Esophagus muscularis mucosa (tissue), 4 donors: ENCODE measurements around the gene HOMER3. TPM values are rescaled to one million over a fixed set of nuclear protein-coding genes. Genes with fewer than 3 reads are reported as not detected.

Experiments used
- DNase-seq: peaks from one replicate; pipeline ENCODE4 v3.0.0-alpha.2; 2017; ENCODE audit errors: extremely low spot score
- H3K27ac ChIP-seq, 4 donors: fragments of 200-600 bp; sonication (generic); replicated peaks in 1 of 4; 1 replicate in 3 of 4; 2 replicates in 1 of 4; pipeline ENCODE4 v1.5.1; 2016 to 2019; ENCODE audit warnings: mild to moderate bottlenecking in 1 of 4
- H3K27me3 ChIP-seq, 4 donors: fragments of 200-600 bp; sonication (generic); one replicate each; pipeline versions ENCODE4 v1.5.1 to v1.6.0; 2016 to 2019
- H3K36me3 ChIP-seq, 4 donors: fragments of 200-600 bp; sonication (generic); one replicate each; pipeline ENCODE4 v1.5.1; 2016 to 2019
- H3K4me1 ChIP-seq, 4 donors: fragments of 200-600 bp; sonication (generic); one replicate each; pipeline ENCODE4 v1.5.1; 2016 to 2019
- H3K4me3 ChIP-seq, 4 donors: fragments of 200-600 bp; sonication (generic); 1 replicate in 2 of 4; 2 replicates in 2 of 4; pipeline ENCODE4 v1.5.1; 2016 to 2019; ENCODE audit warnings: mild to moderate bottlenecking in 4 of 4, moderate library complexity in 1 of 4
- H3K9me3 ChIP-seq, 4 donors: fragments of 200-600 bp; sonication (generic); 1 replicate in 3 of 4; 2 replicates in 1 of 4; pipeline ENCODE4 v1.5.1; 2016 to 2019
- EP300 ChIP-seq: sonication (generic); formaldehyde crosslinking; IDR thresholded peaks from one replicate; pipeline ENCODE4 v1.6.1; 2017; ENCODE audit warnings: antibody characterized with exemption
- POLR2A ChIP-seq: fragments of 450-650 bp; IDR thresholded peaks from one replicate; pipeline ENCODE4 v1.6.1; 2017; ENCODE audit warnings: antibody characterized with exemption, moderate library complexity, mild to moderate bottlenecking, low read depth
- POLR2AphosphoS5 ChIP-seq, 2 donors: sonication (generic); formaldehyde crosslinking; IDR thresholded peaks; one replicate each; pipeline ENCODE4 v1.6.1; 2017; ENCODE audit warnings: antibody characterized with exemption in 2 of 2
- WGBS: methylation state at CpG from one replicate; pipeline ENCODE4 v1.1.5; 2018; 5-methylcytosine and 5-hydroxymethylcytosine counted together
- intact Hi-C: fragments of 100-400 bp; cut with DNase I; formaldehyde crosslinking; loops from one replicate; pipeline ENCODE4 v1.15.1; 2023
- total RNA-seq, 4 donors: library from RNA; depleted of rRNA; stranded (reverse); fragments of >200 nt; gene quantifications; one replicate each; pipeline versions ENCODE4 v1.1.0 to v1.2.1, GENCODE V29; 2016
- TF ChIP-seq, protein P1 (sequence below), 3 experiments: fragments of 200-600 bp in 2 of 3; fragments of 450-650 bp in 1 of 3; sonication (generic) in 2 of 3; IDR thresholded peaks; one replicate each; pipeline ENCODE4 v1.5.1; 2017 to 2019; ENCODE audit warnings: antibody characterized with exemption in 3 of 3, mild to moderate bottlenecking in 2 of 3, moderate library complexity in 1 of 3

Gene HOMER3
- total RNA-seq, 4 donors from 2014 or later: 26.7 to 47.8 (median 39.1) TPM

- Histone ChIP-seq H3K27ac (no peak overlapping the region), H3K4me1 (no peaks in the 10 kb centered on the region), H3K27me3 (peaks cover 0 to 11% (median 0%) of the 10 kb centered on the region in 4 donors), H3K36me3 (no peaks in the 10 kb centered on the region), H3K9me3 (no peaks in the 10 kb centered on the region), H3K4me3 (no peak overlapping the region)
- intact Hi-C loops: no loop called here
- 89% methylated on average over 6 of the region's 7 CpGs for WGBS
- TF ChIP-seq, protein P1, sequence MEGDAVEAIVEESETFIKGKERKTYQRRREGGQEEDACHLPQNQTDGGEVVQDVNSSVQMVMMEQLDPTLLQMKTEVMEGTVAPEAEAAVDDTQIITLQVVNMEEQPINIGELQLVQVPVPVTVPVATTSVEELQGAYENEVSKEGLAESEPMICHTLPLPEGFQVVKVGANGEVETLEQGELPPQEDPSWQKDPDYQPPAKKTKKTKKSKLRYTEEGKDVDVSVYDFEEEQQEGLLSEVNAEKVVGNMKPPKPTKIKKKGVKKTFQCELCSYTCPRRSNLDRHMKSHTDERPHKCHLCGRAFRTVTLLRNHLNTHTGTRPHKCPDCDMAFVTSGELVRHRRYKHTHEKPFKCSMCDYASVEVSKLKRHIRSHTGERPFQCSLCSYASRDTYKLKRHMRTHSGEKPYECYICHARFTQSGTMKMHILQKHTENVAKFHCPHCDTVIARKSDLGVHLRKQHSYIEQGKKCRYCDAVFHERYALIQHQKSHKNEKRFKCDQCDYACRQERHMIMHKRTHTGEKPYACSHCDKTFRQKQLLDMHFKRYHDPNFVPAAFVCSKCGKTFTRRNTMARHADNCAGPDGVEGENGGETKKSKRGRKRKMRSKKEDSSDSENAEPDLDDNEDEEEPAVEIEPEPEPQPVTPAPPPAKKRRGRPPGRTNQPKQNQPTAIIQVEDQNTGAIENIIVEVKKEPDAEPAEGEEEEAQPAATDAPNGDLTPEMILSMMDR (IDR thresholded peaks at IDR 0.05): no peak
- TF ChIP-seq EP300 (no peak), POLR2AphosphoS5 (IDR thresholded peaks at IDR 0.05) (no peak), POLR2A (no peak)
- DNase-seq: no peak
Observed at GRCh38 chr19:18951721-18952281, 10.8 kb upstream of the HOMER3 start.

GRCh38 chr19:18949858-18950257 lies 8.8 kb upstream of the HOMER3 start:
- 90% methylated on average over 1 of the region's 3 CpGs for WGBS
- peaks cover 0 to 3% (median 0%) of the 10 kb centered on the region in 4 donors for H3K27me3 ChIP-seq
- no peaks in the 10 kb centered on the region for H3K36me3 ChIP-seq
- H3K4me1 ChIP-seq: no peaks in the 10 kb centered on the region
- H3K4me3 ChIP-seq: no peak overlapping the region
- H3K9me3 ChIP-seq: no peaks in the 10 kb centered on the region
- TF ChIP-seq EP300 (no peak), POLR2AphosphoS5 (IDR thresholded peaks at IDR 0.05) (no peak)
- H3K27ac ChIP-seq: no peak overlapping the region
- DNase-seq: no peak
- intact Hi-C loops: no loop called here

DNA sequence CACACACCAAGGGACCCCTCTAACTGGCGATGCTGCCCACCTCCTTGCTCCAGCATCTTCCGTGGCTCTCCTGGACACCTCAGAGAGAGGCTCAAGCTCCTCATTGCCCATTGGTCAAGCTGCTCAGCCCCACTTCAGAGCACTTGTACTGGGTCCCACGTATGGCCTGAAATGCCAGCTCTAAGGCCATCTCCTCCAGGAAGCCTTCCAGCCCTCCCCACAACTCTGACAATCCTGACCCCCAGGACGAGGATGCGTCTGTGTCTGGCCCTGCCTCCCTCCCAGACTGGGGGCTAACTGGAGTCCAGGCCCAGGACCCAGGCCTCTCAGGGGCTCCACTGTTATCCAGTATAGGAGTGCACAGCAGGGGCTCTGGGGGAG lies 7.9 kb upstream of the HOMER3 start:
- Histone ChIP-seq H3K27me3 (peaks cover 0 to 3% (median 0%) of the 10 kb centered on the region in 4 donors), H3K27ac (no peak overlapping the region), H3K4me3 (no peak overlapping the region), H3K9me3 (no peaks in the 10 kb centered on the region), H3K36me3 (no peaks in the 10 kb centered on the region), H3K4me1 (no peaks in the 10 kb centered on the region)
- no peak for DNase-seq
- WGBS: 94% methylated on average over 5 of the region's 5 CpGs
- TF ChIP-seq, protein P1 (IDR thresholded peaks at IDR 0.05): no peak
- TF ChIP-seq POLR2A (no peak), POLR2AphosphoS5 (IDR thresholded peaks at IDR 0.05) (no peak), EP300 (no peak)
- intact Hi-C loops: no loop called here

DNA sequence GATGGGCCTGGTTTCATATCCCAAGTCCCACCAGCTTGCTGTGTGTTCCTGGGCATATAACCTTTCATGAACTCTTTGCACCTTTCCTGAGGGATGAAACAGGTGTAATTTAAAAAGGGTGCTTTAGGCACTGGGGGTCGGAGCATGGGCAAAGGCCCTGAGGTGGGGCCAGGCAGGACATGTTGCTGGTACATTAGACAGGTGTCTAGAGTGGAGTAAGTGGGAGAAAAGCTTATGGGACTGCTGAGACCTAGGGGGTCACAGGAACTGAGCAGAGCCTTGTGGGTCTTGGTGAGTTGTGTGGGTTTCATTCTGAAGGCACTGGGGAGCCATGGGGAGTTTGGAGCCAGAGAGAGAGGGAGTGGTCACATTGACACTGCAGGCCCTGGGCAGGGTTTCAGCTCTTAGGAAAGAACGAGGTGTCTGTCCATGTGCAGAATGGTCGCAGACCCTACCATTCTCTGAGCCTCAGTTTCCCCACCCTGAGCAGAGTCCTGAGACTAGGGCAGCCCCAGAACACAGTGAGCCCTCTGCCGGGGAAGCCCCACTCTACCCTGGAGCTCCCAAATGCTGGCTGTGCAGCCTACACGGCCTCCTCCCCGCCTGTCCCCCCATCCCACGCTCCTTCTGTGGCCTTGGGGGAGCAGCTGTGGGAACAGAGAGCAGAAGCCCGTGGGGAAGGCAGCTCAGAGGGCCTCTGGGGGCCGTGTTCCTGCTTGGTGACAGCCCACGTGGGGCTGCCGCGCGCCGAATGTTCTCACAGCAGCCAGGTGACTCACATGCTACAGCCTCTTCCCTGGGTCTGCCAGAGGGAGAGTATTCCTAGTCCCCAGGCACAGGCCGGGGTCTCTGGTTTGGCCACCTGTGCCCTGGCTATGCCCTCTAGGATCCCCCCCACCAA lies 7.3 kb upstream of the HOMER3 start:
- intact Hi-C loops: no loop called here

GRCh38 chr19:18946918-18947317 lies 5.9 kb upstream of the HOMER3 start:
- Histone ChIP-seq H3K9me3 (no peaks in the 10 kb centered on the region), H3K4me1 (peaks cover 0 to under 1% (median 0%) of the 10 kb centered on the region in 4 donors), H3K27me3 (peaks cover 0 to 3% (median 0%) of the 10 kb centered on the region in 4 donors), H3K36me3 (no peaks in the 10 kb centered on the region), H3K27ac (no peak overlapping the region), H3K4me3 (no peak overlapping the region)
- 85% methylated on average over 14 of the region's 14 CpGs for WGBS
- intact Hi-C loops: no loop called here
- TF ChIP-seq POLR2A: no peak
- no peak for TF ChIP-seq POLR2AphosphoS5 (IDR thresholded peaks at IDR 0.05)
- TF ChIP-seq EP300: no peak
- TF ChIP-seq, protein P1 (IDR thresholded peaks at IDR 0.05): no peak
- no peak for DNase-seq

More for the DNA sequence above, 7.3 kb upstream of the HOMER3 start:
- 75% methylated on average over 11 of the region's 15 CpGs for WGBS
- Histone ChIP-seq H3K4me1 (no peaks in the 10 kb centered on the region), H3K36me3 (no peaks in the 10 kb centered on the region), H3K4me3 (no peak overlapping the region), H3K9me3 (no peaks in the 10 kb centered on the region), H3K27me3 (peaks cover 0 to 3% (median 0%) of the 10 kb centered on the region in 4 donors), H3K27ac (no peak overlapping the region)
- no peak for DNase-seq
- no peak for TF ChIP-seq POLR2AphosphoS5 (IDR thresholded peaks at IDR 0.05)
- TF ChIP-seq EP300: no peak
- no peak for TF ChIP-seq POLR2A
- TF ChIP-seq, protein P1 (IDR thresholded peaks at IDR 0.05): no peak
